GM19438 (cell line): ENCODE results near the gene SERPINH1.

ENCODE experiments used
- ATAC-seq: cut with Tn5 transposase; IDR thresholded peaks from one replicate; pipeline ENCODE4 v1.9.1; 2021; ENCODE audit warnings: low read depth; ENCODE audit not compliant: unreplicated experiment

The SERPINH1 gene

GRCh38 chr11:75554258-75555022 lies 7.6 kb upstream of the SERPINH1 start:
- no peak for ATAC-seq

- ATAC-seq = no peak
Measured at GRCh38 chr11:75555079-75555811, 6.8 kb upstream of the SERPINH1 start.

GRCh38 chr11:75556275-75556674 lies 5.8 kb upstream of the SERPINH1 start:
- ATAC-seq = no peak

GRCh38 chr11:75557666-75558494 lies 4.2 kb upstream of the SERPINH1 start:
- ATAC-seq = no peak

- no peak for ATAC-seq
Measured at GRCh38 chr11:75558939-75559843, 2.9 kb upstream of the SERPINH1 start.

- ATAC-seq = no peak
Measured at GRCh38 chr11:75560644-75561043, 1.4 kb upstream of the SERPINH1 start.

- ATAC-seq = no peak
Measured at GRCh38 chr11:75561426-75562047, 516 bp upstream of the SERPINH1 start.

GRCh38 chr11:75562836-75563484 lies 907 bp downstream of the SERPINH1 start:
- no peak for ATAC-seq

GRCh38 chr11:75563501-75563977 lies 1.5 kb downstream of the SERPINH1 start:
- ATAC-seq = no peak

GRCh38 chr11:75563978-75564552 lies 2.0 kb downstream of the SERPINH1 start:
- ATAC-seq = no peak

- ATAC-seq = no peak
Measured at GRCh38 chr11:75565221-75565814, 3.3 kb downstream of the SERPINH1 start.

- no peak for ATAC-seq
Measured at GRCh38 chr11:75565916-75566762, 4.1 kb downstream of the SERPINH1 start.

GRCh38 chr11:75566763-75567279 lies 4.8 kb downstream of the SERPINH1 start:
- no peak for ATAC-seq

GRCh38 chr11:75567971-75568370 lies 5.9 kb downstream of the SERPINH1 start:
- no peak for ATAC-seq

GRCh38 chr11:75568616-75569219 lies 6.7 kb downstream of the SERPINH1 start:
- ATAC-seq = no peak

GRCh38 chr11:75570559-75571139 lies 8.6 kb downstream of the SERPINH1 start:
- ATAC-seq = no peak
